Superior temporal gyrus (tissue), 1 donor: ENCODE measurements around the gene SEL1L2.
"Not testable (repeated sequence)": the region's sequence is repeated elsewhere in the genome, so short reads cannot be mapped to it uniquely, and the experiment has no call there.

Source experiments
- DNase-seq: peaks from one replicate; pipeline ENCODE4 v3.0.0-alpha.2; 2016; ENCODE audit errors: extremely low spot score

SEL1L2 gene

GRCh38 chr20:13990465-13990864 lies at the start of gene SEL1L2:
Gene SEL1L2, minus strand, starts transcription at chr20:13990614. Its CDS starts 80 bp downstream, at chr20:13990534.
- no peak for DNase-seq

- DNase-seq = no peak
Observed at GRCh38 chr20:14036567-14036966, 46.2 kb upstream of the SEL1L2 start.

DNA sequence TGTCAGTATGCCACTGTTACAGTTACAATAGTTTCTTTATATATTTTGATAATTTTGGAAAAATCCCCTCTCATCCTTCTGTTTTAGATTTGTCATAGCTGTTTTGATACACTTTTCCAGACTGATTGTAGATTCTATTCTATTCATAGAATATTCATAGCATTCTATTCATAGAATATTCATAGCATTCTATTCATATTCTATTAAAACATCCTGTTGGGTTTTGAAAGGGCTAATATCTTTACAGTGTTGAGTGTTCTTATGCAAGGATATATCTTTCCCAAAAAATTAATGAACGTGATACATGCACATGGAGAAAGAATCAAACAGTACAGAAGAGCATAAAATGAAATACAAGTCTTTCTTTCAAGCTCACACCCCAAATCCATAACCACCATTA lies 42.9 kb upstream of the SEL1L2 start:
- no peak for DNase-seq

DNA sequence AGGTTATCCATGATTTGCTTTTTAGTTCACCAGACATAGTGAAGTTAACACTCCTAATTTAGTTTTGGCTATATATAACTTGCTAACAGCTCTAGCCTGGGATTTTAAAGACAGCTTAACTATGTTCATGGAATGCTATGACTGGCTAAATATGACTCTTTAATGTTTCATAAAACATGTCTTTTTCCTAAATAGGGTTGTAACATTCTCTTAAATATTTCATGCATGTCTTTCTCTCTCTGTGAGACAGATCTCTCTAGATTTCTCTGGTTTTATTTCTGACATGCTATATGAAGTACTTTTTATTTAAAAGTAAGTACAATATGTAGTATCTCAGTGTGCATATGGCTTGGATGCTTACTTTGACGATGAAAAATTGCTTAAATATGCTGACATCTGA lies 40.6 kb upstream of the SEL1L2 start:
- DNase-seq = no peak

- no peak for DNase-seq
Observed at GRCh38 chr20:14012671-14013070, 22.3 kb upstream of the SEL1L2 start.

GRCh38 chr20:14009208-14009607 lies 18.8 kb upstream of the SEL1L2 start:
- no peak for DNase-seq

- no peak for DNase-seq
Observed at GRCh38 chr20:14005996-14006395, 15.6 kb upstream of the SEL1L2 start.

GRCh38 chr20:14000917-14001316 lies 10.5 kb upstream of the SEL1L2 start:
- no peak for DNase-seq

DNA sequence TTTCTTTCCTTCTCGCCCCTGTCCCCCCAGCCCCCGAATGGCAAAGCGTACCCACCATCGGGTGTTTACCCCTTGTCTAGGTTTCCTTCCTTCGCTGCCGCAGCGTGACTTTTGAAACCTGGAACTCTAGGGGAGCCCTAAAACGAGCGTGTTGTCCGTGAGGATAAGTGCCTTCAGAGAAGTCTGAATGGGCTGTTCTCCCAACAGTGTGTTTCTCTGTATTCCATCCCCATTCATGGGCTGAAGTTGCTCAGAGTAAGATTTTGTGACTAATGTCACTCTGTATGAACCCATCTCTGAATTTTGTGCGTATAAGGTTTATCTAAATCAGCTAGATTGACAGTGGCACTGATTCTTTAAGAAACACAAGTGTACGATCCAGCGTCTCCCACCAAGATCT lies 5.9 kb upstream of the SEL1L2 start:
- DNase-seq = peak; percentile 50

GRCh38 chr20:13995841-13996240 lies 5.4 kb upstream of the SEL1L2 start:
- DNase-seq = no peak

DNA sequence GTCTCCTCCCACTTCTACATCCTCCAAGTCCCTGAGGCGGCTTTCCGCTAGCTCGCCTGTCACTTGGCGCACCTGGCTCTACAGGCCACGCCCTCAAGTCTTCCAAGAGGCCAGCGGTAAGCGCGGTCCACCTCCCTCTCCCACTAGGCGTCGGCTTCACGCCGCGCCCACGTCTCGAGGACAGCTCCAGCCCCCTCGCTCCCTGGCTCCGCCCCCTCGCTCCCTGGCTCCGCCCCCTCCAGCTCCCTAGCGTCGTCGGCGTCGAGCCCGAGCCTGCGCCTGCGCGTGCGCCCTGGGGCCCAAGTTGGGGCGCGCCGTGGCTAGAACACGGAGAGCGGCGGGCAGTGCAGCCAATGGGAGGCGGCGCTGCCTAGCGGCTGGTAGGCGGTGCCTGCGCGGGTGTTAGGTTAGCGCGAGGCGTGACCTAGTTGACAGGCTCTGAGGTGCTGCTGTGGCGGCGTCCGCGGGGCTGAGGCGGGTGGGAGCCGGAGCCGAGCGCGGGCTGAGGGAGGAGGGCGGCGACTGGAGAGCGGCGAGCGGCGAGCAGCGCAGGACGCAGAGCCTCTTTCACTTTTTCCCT lies 4.8 kb upstream of the SEL1L2 start, which contains the start of gene MACROD2:
MACROD2 (plus strand) TSS at position 431 of the 580 bp plus-strand sequence.
- DNase-seq = peak; percentile 87

- not testable (repeated sequence) for DNase-seq
Observed at GRCh38 chr20:13991955-13992354, 1.5 kb upstream of the SEL1L2 start.

DNA sequence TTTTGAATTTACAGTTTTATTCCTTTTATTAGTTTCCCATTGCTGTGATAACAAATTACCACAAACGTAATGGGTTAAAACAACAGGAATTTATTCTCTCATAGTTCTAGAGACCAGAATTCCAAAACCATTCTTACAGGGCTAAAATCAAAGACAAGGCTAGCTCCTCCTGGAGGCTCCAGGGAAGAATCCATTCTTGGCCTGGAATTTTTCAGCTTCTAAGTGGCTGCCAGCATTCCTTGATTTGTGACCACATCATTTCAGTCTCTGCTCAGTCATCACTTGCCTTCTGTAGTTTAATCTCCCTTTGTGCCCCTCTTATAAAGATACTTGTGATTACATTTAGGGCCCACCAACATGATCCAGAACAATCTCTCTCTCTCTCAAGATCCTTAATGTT lies 897 bp upstream of the SEL1L2 start:
- no peak for DNase-seq

GRCh38 chr20:13984211-13984610 lies 6.2 kb downstream of the SEL1L2 start:
- DNase-seq = no peak

GRCh38 chr20:13960525-13960924 lies 29.9 kb downstream of the SEL1L2 start:
- no peak for DNase-seq

- DNase-seq = no peak
Observed at GRCh38 chr20:13960119-13960518, 30.3 kb downstream of the SEL1L2 start.

GRCh38 chr20:13953227-13953626 lies 37.2 kb downstream of the SEL1L2 start:
- no peak for DNase-seq

GRCh38 chr20:13947719-13948118 lies 42.7 kb downstream of the SEL1L2 start:
- DNase-seq = no peak

DNA sequence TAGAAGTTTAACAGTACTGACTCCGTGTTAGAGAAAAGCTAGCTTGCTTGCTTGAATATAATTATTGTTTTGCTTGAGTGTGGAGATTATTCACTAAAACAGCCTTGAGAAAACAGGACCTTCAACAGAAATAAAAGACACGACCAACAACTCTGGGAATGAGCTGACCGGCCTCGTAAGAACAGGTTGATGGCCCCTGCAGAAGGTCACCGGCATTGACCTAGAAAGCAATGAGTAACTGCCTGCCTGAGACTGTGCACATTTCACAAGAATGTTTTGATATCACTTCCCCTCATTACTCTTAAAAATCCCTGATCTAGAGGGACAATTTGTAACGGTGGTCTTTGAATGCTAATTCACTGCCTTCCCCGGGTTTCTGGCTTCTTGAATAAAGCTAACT lies 49.4 kb downstream of the SEL1L2 start:
- no peak for DNase-seq

- no peak for DNase-seq
Observed at GRCh38 chr20:13936781-13937576, 53.4 kb downstream of the SEL1L2 start.

DNA sequence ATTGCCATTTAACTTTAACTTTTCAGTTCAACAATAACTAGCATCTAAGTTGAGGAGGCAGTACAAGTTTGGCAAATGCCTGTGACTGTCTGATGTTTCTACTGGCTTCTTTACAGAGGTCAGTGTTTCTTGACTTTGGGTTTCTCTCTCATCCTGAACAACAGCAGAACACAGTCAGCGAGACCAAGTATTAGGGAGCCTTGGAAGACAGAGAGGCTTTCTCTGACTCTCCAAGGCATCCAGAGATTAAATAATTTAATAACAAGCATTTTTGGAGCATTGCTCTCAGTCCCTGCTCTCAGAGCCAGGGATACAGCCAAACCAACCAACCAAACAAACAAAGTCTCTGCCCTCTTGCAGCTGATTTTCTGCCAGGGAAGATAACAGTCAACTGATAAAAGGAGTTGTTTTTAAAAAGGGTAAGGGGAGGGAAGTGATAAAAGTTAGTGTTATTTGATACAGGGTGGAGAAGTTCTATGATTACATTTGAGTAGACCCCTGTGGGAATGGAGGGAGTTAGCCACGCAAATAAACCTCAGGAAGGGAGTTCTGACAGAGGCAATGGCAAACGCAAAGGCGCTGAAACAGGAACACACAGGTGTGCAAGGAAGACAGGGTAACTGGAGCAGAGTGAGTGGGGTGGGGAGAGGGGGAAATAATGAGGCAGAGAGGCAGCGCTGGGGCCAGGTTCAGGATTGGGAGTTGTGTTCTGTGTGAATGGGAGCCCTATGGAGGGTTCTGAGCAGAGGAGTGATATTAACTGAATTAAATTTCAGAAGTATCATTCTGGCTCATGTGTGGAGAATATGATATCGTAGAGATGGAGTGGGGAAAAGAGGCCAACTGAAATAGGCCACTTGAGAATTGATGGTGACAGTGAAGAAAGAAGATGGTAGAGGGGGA lies 55.2 kb downstream of the SEL1L2 start:
- DNase-seq = no peak

- DNase-seq = no peak
Observed at GRCh38 chr20:13930281-13930680, 60.1 kb downstream of the SEL1L2 start.
